SK-N-SH (cell line): ENCODE results near the gene GTF3C6. TPM values are rescaled to one million over a fixed set of nuclear protein-coding genes. Genes with fewer than 3 reads are reported as not detected.
"Not testable (repeated sequence)": the region's sequence is repeated elsewhere in the genome, so short reads cannot be mapped to it uniquely, and the experiment has no call there.

ENCODE experiments used
- CTCF ChIA-PET: fragments of 300-600, 350-600 bp; formaldehyde crosslinking; extraction: SDS; loops from one replicate; lab custom pipeline; 2021; lab: Yijun Ruan, JAX
- POLR2A ChIA-PET: fragments of 350-600 bp; sonication (Branson Sonifier 250); formaldehyde crosslinking; extraction: SDS; loops from one replicate; lab custom pipeline; 2020; ENCODE audit warnings: antibody characterized with exemption, inconsistent platforms; lab: Yijun Ruan, JAX
- DNase-seq: peaks from one replicate; pipeline ENCODE4 v3.0.0; 2012
- H2AFZ ChIP-seq: fragments of 200-600 bp; sonication (generic); 2 replicates; pipeline ENCODE4 v1.8.1; 2016; ENCODE audit warnings: antibody characterized with exemption, mild to moderate bottlenecking, low read depth
- H3F3A ChIP-seq: fragments of 200-600 bp; sonication (generic); replicated peaks from 2 replicates; pipeline ENCODE3; 2016; ENCODE audit warnings: antibody characterized with exemption, mild to moderate bottlenecking; ENCODE audit not compliant: insufficient read depth
- H3K27ac ChIP-seq, 2 experiments: fragments of 200-500 bp in 1 of 2; fragments of 200-600 bp in 1 of 2; sonication (Bioruptor generic) in 1 of 2; sonication (generic), shearing (Covaris generic) in 1 of 2; 2 replicates each; pipeline versions ENCODE4 v1.5.1 to v1.6.1; 2014 to 2016; ENCODE audit warnings: low read depth in 2 of 2, inconsistent platforms in 1 of 2, low read length in 1 of 2, mild to moderate bottlenecking in 1 of 2, mixed read lengths in 1 of 2
- H3K27me3 ChIP-seq: fragments of 200-600 bp; sonication (generic), shearing (Covaris generic); 2 replicates; pipeline ENCODE4 v1.6.1; 2016; ENCODE audit warnings: mixed run types; ENCODE audit not compliant: insufficient read depth
- H3K36me3 ChIP-seq, 2 experiments: fragments of 200-500 bp in 1 of 2; fragments of 200-600 bp in 1 of 2; sonication (Bioruptor generic) in 1 of 2; sonication (generic) in 1 of 2; replicated peaks in 1 of 2; 2 replicates each; pipeline versions ENCODE3 to v1.5.1; 2014 to 2016; ENCODE audit warnings: low read length in 1 of 2, mild to moderate bottlenecking in 1 of 2; ENCODE audit not compliant: insufficient read depth in 2 of 2, control insufficient read depth in 1 of 2
- H3K4me1 ChIP-seq, 2 experiments: fragments of 200-500 bp in 1 of 2; fragments of 200-600 bp in 1 of 2; sonication (Bioruptor generic) in 1 of 2; sonication (generic), shearing (Covaris generic) in 1 of 2; 2 replicates each; pipeline versions ENCODE4 v1.5.1 to v1.6.1; 2014 to 2016; ENCODE audit warnings: low read depth in 1 of 2, low read length in 1 of 2, mixed run types in 1 of 2; ENCODE audit not compliant: insufficient read depth in 2 of 2, control insufficient read depth in 1 of 2
- H3K4me2 ChIP-seq: fragments of 200-600 bp; sonication (generic), shearing (Covaris generic); 2 replicates; pipeline ENCODE4 v1.6.1; 2017; ENCODE audit warnings: mixed run types
- H3K4me3 ChIP-seq, 2 experiments: fragments of 200-500 bp in 1 of 2; fragments of 200-600 bp in 1 of 2; sonication (Bioruptor generic) in 1 of 2; sonication (generic), shearing (Covaris generic) in 1 of 2; 2 replicates each; pipeline versions ENCODE4 v1.5.1 to v1.8.1; 2014 to 2016; ENCODE audit warnings: low read depth in 2 of 2, inconsistent platforms in 1 of 2, low read length in 1 of 2, mild to moderate bottlenecking in 1 of 2, mixed read lengths in 1 of 2, moderate library complexity in 1 of 2
- H3K79me2 ChIP-seq: fragments of 200-600 bp; sonication (generic); 2 replicates; pipeline ENCODE4 v1.8.1; 2017; ENCODE audit warnings: mild to moderate bottlenecking; ENCODE audit not compliant: insufficient read depth
- H3K9ac ChIP-seq: fragments of 200-600 bp; sonication (generic); 2 replicates; pipeline ENCODE4 v1.6.1; 2017; ENCODE audit warnings: mixed run types
- H3K9me2 ChIP-seq: fragments of 200-600 bp; sonication (generic); 2 replicates; pipeline ENCODE4 v1.6.1; 2017; ENCODE audit warnings: mixed run types
- H3K9me3 ChIP-seq: fragments of 200-600 bp; sonication (generic); 2 replicates; pipeline ENCODE4 v1.6.1; 2017; ENCODE audit warnings: mixed run types, mild to moderate bottlenecking, moderate library complexity
- H4K20me1 ChIP-seq: fragments of 200-600 bp; sonication (generic); 2 replicates; pipeline ENCODE4 v1.6.1; 2017; ENCODE audit warnings: mild to moderate bottlenecking, mixed run types; ENCODE audit not compliant: insufficient read depth
- CHD2 ChIP-seq: fragments of 150-350 bp; IDR thresholded peaks from 2 replicates; pipeline ENCODE4 v1.6.1; 2018; ENCODE audit warnings: low read length; ENCODE audit not compliant: partially characterized antibody
- FOSL2 ChIP-seq: IDR thresholded peaks from 2 replicates; pipeline ENCODE4 v1.4.0; 2012; ENCODE audit warnings: low read depth, mild to moderate bottlenecking, moderate library complexity, borderline replicate concordance
- GATA2 ChIP-seq: sonication (generic); formaldehyde crosslinking; IDR thresholded peaks from 2 replicates; pipeline ENCODE4 v1.5.0; 2020; ENCODE audit warnings: mild to moderate bottlenecking, missing genetic modification reagents
- JUND ChIP-seq: IDR thresholded peaks from 2 replicates; pipeline ENCODE4 v1.4.0; 2012
- MEF2A ChIP-seq: IDR thresholded peaks from 2 replicates; pipeline ENCODE4 v1.4.0; 2012; ENCODE audit warnings: low read depth, borderline replicate concordance
- NRF1 ChIP-seq: IDR thresholded peaks from 2 replicates; pipeline ENCODE4 v1.6.1; 2012; ENCODE audit warnings: low read depth, mild to moderate bottlenecking, low read length
- RCOR1 ChIP-seq: fragments of 150-350 bp; IDR thresholded peaks from 2 replicates; pipeline ENCODE4 v1.6.1; 2017; ENCODE audit warnings: antibody characterized with exemption, low read length
- SMC3 ChIP-seq: IDR thresholded peaks from 2 replicates; pipeline ENCODE4 v1.6.1; 2012; ENCODE audit warnings: low read depth, low read length, improper control_type of control experiment
- TAF1 ChIP-seq: IDR thresholded peaks from 2 replicates; pipeline ENCODE4 v1.6.1; 2012; ENCODE audit warnings: low read depth, mild to moderate bottlenecking, low read length, moderate library complexity, borderline replicate concordance
- TEAD4 ChIP-seq: IDR thresholded peaks from 2 replicates; pipeline ENCODE4 v1.4.0; 2012; ENCODE audit warnings: mild to moderate bottlenecking, borderline replicate concordance; ENCODE audit not compliant: insufficient read depth
- WGBS: methylation state at CpG from one replicate; pipeline ENCODE4 v1.1.6; 2017; ENCODE audit warnings: low lambda C conversion rate; 5-methylcytosine and 5-hydroxymethylcytosine counted together
- polyA plus RNA-seq, 3 experiments: library from polyadenylated mRNA; depleted of rRNA; stranded (reverse); fragments of >200 nt; gene quantifications; 2 replicates each; pipeline ENCODE4 v1.2.3, GENCODE V29; 2012
- TF ChIP-seq, protein P1 (sequence below): IDR thresholded peaks from 2 replicates; pipeline ENCODE4 v1.6.1; 2012; ENCODE audit warnings: mild to moderate bottlenecking, low read depth, low read length, moderate library complexity
- TF ChIP-seq, protein P2 (sequence below): IDR thresholded peaks from 2 replicates; pipeline ENCODE4; 2012

Gene GTF3C6
- polyA plus RNA-seq, 1 of the 3 experiments (the other 2 are of a cell fraction): 38.5 TPM

DNA sequence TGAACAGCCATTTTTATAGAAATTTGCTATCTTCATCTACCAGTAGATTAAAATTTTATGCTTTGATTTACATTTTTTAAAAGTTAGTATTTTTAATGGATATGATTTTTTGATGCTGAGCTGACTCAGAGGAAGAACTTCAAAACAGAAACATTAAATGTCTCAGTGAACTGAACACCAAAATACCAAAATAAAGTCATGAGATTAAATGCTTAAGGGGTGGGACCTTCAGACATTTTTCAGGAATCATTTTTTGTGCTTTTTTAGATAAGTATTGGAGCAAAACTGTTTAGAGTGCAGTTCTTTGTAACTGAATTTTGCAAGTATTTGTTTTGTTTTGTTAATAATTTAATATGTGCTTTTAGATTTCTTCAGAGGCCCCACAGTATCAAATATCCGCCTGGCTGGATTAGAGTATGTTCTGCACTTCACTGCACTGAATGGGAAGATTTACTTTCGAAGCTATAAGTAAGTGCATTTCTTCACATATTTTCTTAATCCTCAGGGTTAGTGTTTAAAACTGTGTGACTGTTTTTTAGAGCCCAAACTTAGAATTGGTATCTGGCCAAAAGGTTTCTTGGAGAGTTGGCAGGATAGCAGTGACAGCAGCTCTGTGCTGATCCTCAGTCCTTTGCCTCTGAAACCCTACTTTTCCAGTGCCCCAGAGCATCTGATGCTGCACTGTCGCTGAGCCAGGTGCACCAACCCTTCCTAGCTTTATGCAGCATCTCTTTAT, 57.1 kb downstream of the GTF3C6 start:
- whole genome bisulfite sequencing: 94% methylated on average over 3 of the region's 3 CpGs
- no peak overlapping the region for H3K27ac ChIP-seq
- H2AFZ ChIP-seq: no peak overlapping the region
- POLR2A ChIA-PET: no interaction called here
- CTCF ChIA-PET: interaction anchor here (1.0 to 1.1 kb wide), 2 partner anchors 15 to 195 kb away, joined by 3 to 4 read pairs; no protein-coding TSS in a partner anchor
- H3K27me3 ChIP-seq: no peaks in the 10 kb centered on the region
- H3K4me2 ChIP-seq: no peak overlapping the region
- H3K79me2 ChIP-seq: peaks cover 5% of the 10 kb centered on the region; the same call in 1 of the 2 replicates
- no peaks in the 10 kb centered on the region for H4K20me1 ChIP-seq
- peaks cover 13% of the 10 kb centered on the region for H3F3A ChIP-seq
- H3K9ac ChIP-seq: no peak overlapping the region
- no peaks in the 10 kb centered on the region for H3K4me1 ChIP-seq
- TF ChIP-seq CHD2 (no peak), MEF2A (no peak), JUND (no peak), SMC3 (no peak), TAF1 (no peak), FOSL2 (no peak), NRF1 (no peak), TEAD4 (no peak), RCOR1 (no peak), GATA2 (no peak)
- TF ChIP-seq, protein P1, sequence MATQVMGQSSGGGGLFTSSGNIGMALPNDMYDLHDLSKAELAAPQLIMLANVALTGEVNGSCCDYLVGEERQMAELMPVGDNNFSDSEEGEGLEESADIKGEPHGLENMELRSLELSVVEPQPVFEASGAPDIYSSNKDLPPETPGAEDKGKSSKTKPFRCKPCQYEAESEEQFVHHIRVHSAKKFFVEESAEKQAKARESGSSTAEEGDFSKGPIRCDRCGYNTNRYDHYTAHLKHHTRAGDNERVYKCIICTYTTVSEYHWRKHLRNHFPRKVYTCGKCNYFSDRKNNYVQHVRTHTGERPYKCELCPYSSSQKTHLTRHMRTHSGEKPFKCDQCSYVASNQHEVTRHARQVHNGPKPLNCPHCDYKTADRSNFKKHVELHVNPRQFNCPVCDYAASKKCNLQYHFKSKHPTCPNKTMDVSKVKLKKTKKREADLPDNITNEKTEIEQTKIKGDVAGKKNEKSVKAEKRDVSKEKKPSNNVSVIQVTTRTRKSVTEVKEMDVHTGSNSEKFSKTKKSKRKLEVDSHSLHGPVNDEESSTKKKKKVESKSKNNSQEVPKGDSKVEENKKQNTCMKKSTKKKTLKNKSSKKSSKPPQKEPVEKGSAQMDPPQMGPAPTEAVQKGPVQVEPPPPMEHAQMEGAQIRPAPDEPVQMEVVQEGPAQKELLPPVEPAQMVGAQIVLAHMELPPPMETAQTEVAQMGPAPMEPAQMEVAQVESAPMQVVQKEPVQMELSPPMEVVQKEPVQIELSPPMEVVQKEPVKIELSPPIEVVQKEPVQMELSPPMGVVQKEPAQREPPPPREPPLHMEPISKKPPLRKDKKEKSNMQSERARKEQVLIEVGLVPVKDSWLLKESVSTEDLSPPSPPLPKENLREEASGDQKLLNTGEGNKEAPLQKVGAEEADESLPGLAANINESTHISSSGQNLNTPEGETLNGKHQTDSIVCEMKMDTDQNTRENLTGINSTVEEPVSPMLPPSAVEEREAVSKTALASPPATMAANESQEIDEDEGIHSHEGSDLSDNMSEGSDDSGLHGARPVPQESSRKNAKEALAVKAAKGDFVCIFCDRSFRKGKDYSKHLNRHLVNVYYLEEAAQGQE: no peak
- TF ChIP-seq, protein P2, sequence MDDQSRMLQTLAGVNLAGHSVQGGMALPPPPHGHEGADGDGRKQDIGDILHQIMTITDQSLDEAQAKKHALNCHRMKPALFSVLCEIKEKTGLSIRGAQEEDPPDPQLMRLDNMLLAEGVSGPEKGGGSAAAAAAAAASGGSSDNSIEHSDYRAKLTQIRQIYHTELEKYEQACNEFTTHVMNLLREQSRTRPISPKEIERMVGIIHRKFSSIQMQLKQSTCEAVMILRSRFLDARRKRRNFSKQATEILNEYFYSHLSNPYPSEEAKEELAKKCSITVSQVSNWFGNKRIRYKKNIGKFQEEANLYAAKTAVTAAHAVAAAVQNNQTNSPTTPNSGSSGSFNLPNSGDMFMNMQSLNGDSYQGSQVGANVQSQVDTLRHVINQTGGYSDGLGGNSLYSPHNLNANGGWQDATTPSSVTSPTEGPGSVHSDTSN: no peak
- no peak for DNase-seq
- H3K9me2 ChIP-seq: no peaks in the 10 kb centered on the region
- no peak overlapping the region for H3K4me3 ChIP-seq
- H3K9me3 ChIP-seq: no peaks in the 10 kb centered on the region
- H3K36me3 ChIP-seq: peaks cover 39 to 63% of the 10 kb centered on the region in 2 experiments

DNA sequence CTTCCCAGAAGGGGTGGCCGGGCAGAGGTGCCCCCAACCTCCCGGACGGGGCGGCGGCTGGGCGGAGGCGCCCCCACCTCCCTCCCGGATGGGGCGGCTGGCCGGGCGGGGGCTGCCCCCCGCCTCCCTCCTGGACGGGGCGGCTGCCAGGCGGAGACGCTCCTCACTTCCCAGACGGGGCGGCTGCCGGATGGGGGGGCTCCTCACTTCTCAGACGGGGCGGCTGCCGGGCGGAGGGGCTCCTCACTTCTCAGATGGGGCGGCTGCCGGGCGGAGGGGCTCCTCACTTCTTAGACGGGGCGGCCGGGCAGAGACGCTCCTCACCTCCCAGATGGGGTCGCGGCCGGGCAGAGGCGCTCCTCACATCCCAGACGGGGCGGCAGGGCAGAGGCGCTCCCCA, 58.7 kb downstream of the GTF3C6 start:
- POLR2A ChIA-PET, H4K20me1 ChIP-seq: not testable (repeated sequence)

More for the DNA sequence above, 58.7 kb downstream of the GTF3C6 start:
- not testable (repeated sequence) for H3K4me2 ChIP-seq, H3K27ac ChIP-seq, DNase-seq, H3K4me1 ChIP-seq, H2AFZ ChIP-seq, H3K79me2 ChIP-seq, H3F3A ChIP-seq, H3K27me3 ChIP-seq, H3K9me2 ChIP-seq, H3K9me3 ChIP-seq, H3K9ac ChIP-seq, H3K4me3 ChIP-seq
- CTCF ChIA-PET: interaction anchor here (2.1 kb wide), 1 partner anchor 40 kb away, joined by 6 read pairs; no protein-coding TSS in a partner anchor
- WGBS: no CpG with 5 or more reads among the region's 37 CpGs
- peaks cover 43 to 60% of the 10 kb centered on the region in 2 experiments for H3K36me3 ChIP-seq

Other genes starting within 250 kb of the GTF3C6 start
- gene CDK19, start 143.2 kb upstream of the GTF3C6 start, polyA plus RNA-seq (2012; rRNA removed): 6.5 and 9.1 TPM in 2 replicates
- gene AMD1, start 83.9 kb upstream of the GTF3C6 start, polyA plus RNA-seq (2012; rRNA removed): 21.1 and 27.1 TPM in 2 replicates
- 13.8 and 15.5 TPM in 2 replicates for gene RPF2, start 23.3 kb downstream of the GTF3C6 start, polyA plus RNA-seq (2012; rRNA removed)
- 0.08 and 0.12 TPM in 2 replicates for gene SLC16A10, start 128.8 kb downstream of the GTF3C6 start, polyA plus RNA-seq (2012; rRNA removed)